Parathyroid adenoma (tissue), 2 donors: Measurements from ENCODE around the gene PLIN3.
"Not testable (repeated sequence)": the region's sequence is repeated elsewhere in the genome, so short reads cannot be mapped to it uniquely, and the experiment has no call there.

Experiments
- H2AFZ ChIP-seq: fragments of 300-600 bp; sonication (generic); one replicate; pipeline ENCODE4 v1.7.0; 2017; ENCODE audit warnings: antibody characterized with exemption, mild to moderate bottlenecking
- H3K27ac ChIP-seq: fragments of 300-600 bp; sonication (generic); one replicate; pipeline ENCODE4 v1.7.0; 2017
- H3K27me3 ChIP-seq: fragments of 300-600 bp; sonication (generic); one replicate; pipeline ENCODE4 v1.7.0; 2017; ENCODE audit warnings: low read length; ENCODE audit not compliant: control insufficient read depth, insufficient read depth
- H3K36me3 ChIP-seq: fragments of 300-600 bp; sonication (generic); one replicate; pipeline ENCODE4 v1.7.0; 2017; ENCODE audit warnings: low read length; ENCODE audit not compliant: control insufficient read depth, insufficient read depth
- H3K4me1 ChIP-seq: fragments of 300-600 bp; sonication (generic); one replicate; pipeline ENCODE4 v1.7.0; 2017; ENCODE audit warnings: control low read depth
- H3K4me2 ChIP-seq: fragments of 300-600 bp; sonication (generic); one replicate; pipeline ENCODE4 v1.7.0; 2017; ENCODE audit warnings: low read length
- H3K4me3 ChIP-seq: fragments of 300-600 bp; sonication (generic); one replicate; pipeline ENCODE4 v1.7.0; 2017; ENCODE audit warnings: low read depth, low read length
- H3K79me2 ChIP-seq: fragments of 300-600 bp; sonication (generic); one replicate; pipeline ENCODE4 v1.7.0; 2017; ENCODE audit warnings: control low read depth
- H3K9ac ChIP-seq: fragments of 300-600 bp; sonication (generic); one replicate; pipeline ENCODE4 v1.7.0; 2017; ENCODE audit warnings: mild to moderate bottlenecking
- H3K9me3 ChIP-seq: fragments of 300-600 bp; sonication (generic); one replicate; pipeline ENCODE4 v1.7.0; 2017; ENCODE audit warnings: low read length; ENCODE audit not compliant: control insufficient read depth
- TF ChIP-seq, protein P1 (sequence below): fragments of 300-600 bp; sonication (generic); IDR thresholded peaks from one replicate; pipeline ENCODE4 v1.7.0; 2017; ENCODE audit warnings: antibody characterized with exemption, mild to moderate bottlenecking
- donor health status: primary hyperparathyroidism.

The PLIN3 gene

GRCh38 chr19:4832776-4833175 is 34.7 kb downstream of the PLIN3 start:
- TF ChIP-seq, protein P1, sequence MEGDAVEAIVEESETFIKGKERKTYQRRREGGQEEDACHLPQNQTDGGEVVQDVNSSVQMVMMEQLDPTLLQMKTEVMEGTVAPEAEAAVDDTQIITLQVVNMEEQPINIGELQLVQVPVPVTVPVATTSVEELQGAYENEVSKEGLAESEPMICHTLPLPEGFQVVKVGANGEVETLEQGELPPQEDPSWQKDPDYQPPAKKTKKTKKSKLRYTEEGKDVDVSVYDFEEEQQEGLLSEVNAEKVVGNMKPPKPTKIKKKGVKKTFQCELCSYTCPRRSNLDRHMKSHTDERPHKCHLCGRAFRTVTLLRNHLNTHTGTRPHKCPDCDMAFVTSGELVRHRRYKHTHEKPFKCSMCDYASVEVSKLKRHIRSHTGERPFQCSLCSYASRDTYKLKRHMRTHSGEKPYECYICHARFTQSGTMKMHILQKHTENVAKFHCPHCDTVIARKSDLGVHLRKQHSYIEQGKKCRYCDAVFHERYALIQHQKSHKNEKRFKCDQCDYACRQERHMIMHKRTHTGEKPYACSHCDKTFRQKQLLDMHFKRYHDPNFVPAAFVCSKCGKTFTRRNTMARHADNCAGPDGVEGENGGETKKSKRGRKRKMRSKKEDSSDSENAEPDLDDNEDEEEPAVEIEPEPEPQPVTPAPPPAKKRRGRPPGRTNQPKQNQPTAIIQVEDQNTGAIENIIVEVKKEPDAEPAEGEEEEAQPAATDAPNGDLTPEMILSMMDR, result no peak
- H3K4me3 ChIP-seq, result no peak overlapping the region
- no peaks in the 10 kb centered on the region for H3K36me3 ChIP-seq
- H3K9me3 ChIP-seq, result no peaks in the 10 kb centered on the region
- H3K4me1 ChIP-seq, result peaks cover 5% of the 10 kb centered on the region
- peaks cover 4% of the 10 kb centered on the region for H3K79me2 ChIP-seq
- H3K27ac ChIP-seq, result no peak overlapping the region
- H3K27me3 ChIP-seq, result no peaks in the 10 kb centered on the region
- no peak overlapping the region for H3K9ac ChIP-seq
- no peak overlapping the region for H3K4me2 ChIP-seq
- H2AFZ ChIP-seq, result no peak overlapping the region

DNA sequence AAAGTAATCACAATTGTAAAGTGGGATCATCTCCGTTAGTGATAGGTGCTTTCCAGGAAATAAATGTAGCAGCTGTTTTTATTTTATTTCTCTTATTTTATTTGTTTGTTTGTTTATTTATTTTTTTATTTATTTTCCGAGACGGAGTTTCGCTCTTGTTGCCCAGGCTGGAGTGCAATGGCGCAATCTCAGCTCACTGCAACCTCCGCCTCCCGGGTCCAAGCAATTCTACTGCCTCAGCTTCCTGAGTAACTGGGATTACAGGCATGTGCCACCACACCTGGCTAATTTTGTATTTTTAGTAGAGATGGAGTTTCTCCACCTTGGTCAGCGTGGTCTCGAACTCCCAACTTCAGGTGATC is 35.5 kb downstream of the PLIN3 start:
- not testable (repeated sequence) for H3K27me3 ChIP-seq, H3K36me3 ChIP-seq, H3K9me3 ChIP-seq, H3K4me1 ChIP-seq, H3K79me2 ChIP-seq
- H3K4me3 ChIP-seq, result peak overlapping the region; percentile 91
- H3K4me2 ChIP-seq, result peak overlapping the region; percentile 64
- H2AFZ ChIP-seq, result peak overlapping the region; percentile 99
- peak overlapping the region; percentile 70 for H3K27ac ChIP-seq
- peak overlapping the region; percentile 63 for H3K9ac ChIP-seq

- Histone ChIP-seq H3K9ac (peak within 1 kb of the TSS; percentile 63), H3K9me3 (no peaks in the 10 kb centered on the region), H3K36me3 (no peaks in the 10 kb centered on the region), H3K4me1 (peaks cover 5% of the 10 kb centered on the region), H2AFZ (peak within 1 kb of the TSS; percentile 99), H3K4me3 (peak within 1 kb of the TSS; percentile 91), H3K27ac (peak within 1 kb of the TSS; percentile 70), H3K4me2 (peak within 1 kb of the TSS; percentile 64), H3K79me2 (peaks cover 4% of the 10 kb centered on the region), H3K27me3 (no peaks in the 10 kb centered on the region)
- TF ChIP-seq, protein P1, result no peak
These were observed 36.0 kb downstream of the PLIN3 start, which contains the start of gene TICAM1 for GRCh38 chr19:4831304-4831978. Gene TICAM1, minus strand, starts transcription at chr19:4831712. Its CDS starts 13,335 bp downstream, at chr19:4818377.

- no peaks in the 10 kb centered on the region for H3K27me3 ChIP-seq
- no peaks in the 10 kb centered on the region for H3K36me3 ChIP-seq
- peak overlapping the region; percentile 91 for H3K4me3 ChIP-seq
- peak overlapping the region; percentile 63 for H3K9ac ChIP-seq
- H2AFZ ChIP-seq, result peak overlapping the region; percentile 99
- TF ChIP-seq, protein P1, result no peak
- H3K9me3 ChIP-seq, result no peaks in the 10 kb centered on the region
- peak overlapping the region; percentile 70 for H3K27ac ChIP-seq
- H3K4me1 ChIP-seq, result peaks cover 5% of the 10 kb centered on the region
- H3K4me2 ChIP-seq, result peak overlapping the region; percentile 64
- peaks cover 4% of the 10 kb centered on the region for H3K79me2 ChIP-seq
These were observed 36.6 kb downstream of the PLIN3 start for GRCh38 chr19:4830768-4831265.

DNA sequence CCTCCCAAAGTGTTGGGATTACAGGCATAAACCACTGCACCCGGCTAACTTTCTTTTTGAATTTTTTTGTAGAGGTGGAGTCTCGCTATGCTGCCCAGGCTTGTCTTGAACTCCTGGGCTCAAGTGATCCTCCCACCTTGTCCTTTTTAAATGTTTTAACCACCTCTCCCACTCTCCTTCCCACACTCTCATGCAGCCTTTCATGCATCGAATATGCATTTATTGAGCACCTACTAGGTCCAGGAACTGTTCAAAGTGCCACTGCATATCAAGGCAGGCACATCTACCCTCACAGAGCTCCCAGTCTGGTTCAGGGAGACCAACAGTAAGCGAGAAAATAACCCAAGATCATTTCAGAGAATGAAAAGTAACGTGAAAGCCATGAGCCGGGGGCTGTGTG is 37.1 kb downstream of the PLIN3 start:
- H3K79me2 ChIP-seq, result peaks cover 4% of the 10 kb centered on the region
- no peaks in the 10 kb centered on the region for H3K9me3 ChIP-seq
- no peaks in the 10 kb centered on the region for H3K36me3 ChIP-seq
- H3K4me2 ChIP-seq, result no peak overlapping the region
- peaks cover 5% of the 10 kb centered on the region for H3K4me1 ChIP-seq
- no peak overlapping the region for H3K9ac ChIP-seq
- no peaks in the 10 kb centered on the region for H3K27me3 ChIP-seq
- peak overlapping the region; percentile 91 for H3K4me3 ChIP-seq
- H2AFZ ChIP-seq, result no peak overlapping the region
- peak overlapping the region; percentile 70 for H3K27ac ChIP-seq
- TF ChIP-seq, protein P1, result no peak
